HEK293T (cell line): ENCODE results near the gene MZB1.

Experiments used
- CTCF ChIA-PET: fragments of 350-600 bp; formaldehyde crosslinking; extraction: SDS; loops from one replicate; lab custom pipeline; 2021; ENCODE audit warnings: antibody characterized with exemption, inconsistent platforms; lab: Yijun Ruan, JAX
- POLR2A ChIA-PET: fragments of 350-600 bp; formaldehyde crosslinking; extraction: SDS; loops from one replicate; lab custom pipeline; 2020; ENCODE audit warnings: antibody characterized with exemption, inconsistent platforms; lab: Yijun Ruan, JAX
- DNase-seq: peaks from one replicate; pipeline ENCODE4 v3.0.0; 2012; ENCODE audit warnings: mixed read lengths; ENCODE audit errors: extremely low spot score
- ARNT ChIP-seq: fragments of 450-650 bp; IDR thresholded peaks from 2 replicates; pipeline ENCODE4 v1.6.1; 2017; ENCODE audit warnings: mild to moderate bottlenecking
- BHLHE40 ChIP-seq: fragments of 450-650 bp; IDR thresholded peaks from 2 replicates; pipeline ENCODE4 v1.6.1; 2016; ENCODE audit warnings: mild to moderate bottlenecking, moderate library complexity, borderline replicate concordance
- CTBP1 ChIP-seq: fragments of 450-650 bp; IDR thresholded peaks from 2 replicates; pipeline ENCODE4 v1.6.1; 2016; ENCODE audit warnings: borderline replicate concordance
- ELF4 ChIP-seq: fragments of 450-650 bp; IDR thresholded peaks from 2 replicates; pipeline ENCODE4 v1.6.1; 2017; ENCODE audit warnings: antibody characterized with exemption
- FOXA1 ChIP-seq: fragments of 450-650 bp; IDR thresholded peaks from 2 replicates; pipeline ENCODE4 v1.6.1; 2016; ENCODE audit warnings: mild to moderate bottlenecking
- FOXK2 ChIP-seq: fragments of 450-650 bp; IDR thresholded peaks from 2 replicates; pipeline ENCODE4 v1.6.1; 2016; ENCODE audit warnings: mild to moderate bottlenecking
- FOXM1 ChIP-seq: fragments of 450-650 bp; IDR thresholded peaks from 2 replicates; pipeline ENCODE4 v1.6.1; 2017; ENCODE audit warnings: mild to moderate bottlenecking, borderline replicate concordance
- HDGF ChIP-seq: fragments of 450-650 bp; IDR thresholded peaks from 2 replicates; pipeline ENCODE4 v1.6.1; 2017; ENCODE audit warnings: antibody characterized with exemption, borderline replicate concordance
- L3MBTL2 ChIP-seq: fragments of 450-650 bp; conservative IDR thresholded peaks from 2 replicates; pipeline ENCODE4 v1.6.1; 2016; ENCODE audit warnings: mild to moderate bottlenecking
- LEF1 ChIP-seq: fragments of 450-650 bp; IDR thresholded peaks from 2 replicates; pipeline ENCODE4 v1.6.1; 2017; ENCODE audit warnings: mild to moderate bottlenecking, borderline replicate concordance
- NFRKB ChIP-seq: fragments of 450-650 bp; IDR thresholded peaks from 2 replicates; pipeline ENCODE4 v1.6.1; 2016; ENCODE audit warnings: mild to moderate bottlenecking, moderate library complexity
- SP1 ChIP-seq: fragments of 450-650 bp; IDR thresholded peaks from 2 replicates; pipeline ENCODE4 v1.6.1; 2017
- SUZ12 ChIP-seq: fragments of 450-650 bp; IDR thresholded peaks from 2 replicates; pipeline ENCODE4 v1.6.1; 2016; ENCODE audit warnings: mild to moderate bottlenecking
- TARDBP ChIP-seq: fragments of 450-650 bp; IDR thresholded peaks from 2 replicates; pipeline ENCODE4 v1.6.1; 2016
- ZNF384 ChIP-seq: fragments of 450-650 bp; IDR thresholded peaks from 2 replicates; pipeline ENCODE4 v1.6.1; 2016
- TF ChIP-seq, protein P1 (sequence below): fragments of 450-650 bp; IDR thresholded peaks from 2 replicates; pipeline ENCODE4 v1.6.1; 2016

Gene MZB1

DNA sequence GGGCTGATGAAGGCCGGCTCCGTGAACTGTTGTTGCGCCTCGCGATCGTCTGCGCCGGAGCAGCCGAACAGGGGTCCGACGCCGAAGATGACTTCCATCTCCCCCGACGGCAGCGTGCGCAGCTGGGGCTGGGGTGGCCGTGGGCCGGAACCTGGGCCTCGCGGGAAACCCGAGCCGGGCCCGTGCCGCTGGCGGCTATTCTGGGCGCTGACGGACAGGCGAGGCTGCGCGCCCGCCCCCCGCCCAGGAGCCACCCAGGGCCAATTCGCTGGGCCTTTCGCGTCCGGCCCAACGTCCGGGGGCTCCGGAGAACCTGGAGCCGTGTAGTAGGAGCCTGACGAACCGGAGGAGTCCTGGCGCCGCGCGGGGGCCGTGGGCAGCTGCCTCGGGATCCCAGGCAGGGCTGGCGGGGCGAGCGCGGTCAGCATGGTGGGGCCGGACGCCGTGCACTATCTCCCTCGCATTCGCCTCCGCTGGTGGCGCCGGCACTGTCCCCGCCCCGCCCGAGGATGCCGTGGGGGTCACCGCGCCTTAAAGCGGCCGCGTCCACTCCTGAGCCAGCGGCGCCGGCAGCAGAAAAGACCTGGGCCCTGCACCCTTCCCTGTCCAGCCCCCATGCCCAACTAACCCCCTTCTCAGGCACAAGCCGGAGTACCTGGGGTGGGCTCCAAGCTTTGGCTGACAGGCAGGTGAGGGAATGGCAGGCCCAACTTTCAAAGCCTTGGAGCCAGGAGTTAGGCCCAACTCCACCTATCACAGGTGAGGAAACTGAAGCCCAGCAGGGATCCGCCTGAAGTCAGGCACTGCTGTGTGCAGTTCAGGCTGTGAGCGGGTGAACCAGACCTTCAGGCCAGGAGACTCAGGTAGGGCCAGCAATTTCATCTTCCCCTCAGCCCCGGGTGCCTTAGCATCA lies 5.2 kb upstream of the MZB1 start, which contains the start of gene PROB1:
TSS of gene PROB1 (minus strand) at position 451 of the 913 bp plus-strand sequence. CDS start at position 428, 23 bp downstream.
- POLR2A ChIA-PET = no interaction called here
- CTCF ChIA-PET = no interaction called here
- no peak for DNase-seq
- TF ChIP-seq FOXM1 (no peak), LEF1 (no peak), SP1 (no peak), L3MBTL2 (no peak), FOXK2 (no peak), ELF4 (no peak), FOXA1 (no peak), BHLHE40 (no peak), CTBP1 (no peak), TARDBP (no peak), HDGF (no peak), ARNT (no peak), SUZ12 (no peak), ZNF384 (no peak), NFRKB (no peak)
- TF ChIP-seq, protein P1, sequence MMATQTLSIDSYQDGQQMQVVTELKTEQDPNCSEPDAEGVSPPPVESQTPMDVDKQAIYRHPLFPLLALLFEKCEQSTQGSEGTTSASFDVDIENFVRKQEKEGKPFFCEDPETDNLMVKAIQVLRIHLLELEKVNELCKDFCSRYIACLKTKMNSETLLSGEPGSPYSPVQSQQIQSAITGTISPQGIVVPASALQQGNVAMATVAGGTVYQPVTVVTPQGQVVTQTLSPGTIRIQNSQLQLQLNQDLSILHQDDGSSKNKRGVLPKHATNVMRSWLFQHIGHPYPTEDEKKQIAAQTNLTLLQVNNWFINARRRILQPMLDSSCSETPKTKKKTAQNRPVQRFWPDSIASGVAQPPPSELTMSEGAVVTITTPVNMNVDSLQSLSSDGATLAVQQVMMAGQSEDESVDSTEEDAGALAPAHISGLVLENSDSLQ = no peak

DNA sequence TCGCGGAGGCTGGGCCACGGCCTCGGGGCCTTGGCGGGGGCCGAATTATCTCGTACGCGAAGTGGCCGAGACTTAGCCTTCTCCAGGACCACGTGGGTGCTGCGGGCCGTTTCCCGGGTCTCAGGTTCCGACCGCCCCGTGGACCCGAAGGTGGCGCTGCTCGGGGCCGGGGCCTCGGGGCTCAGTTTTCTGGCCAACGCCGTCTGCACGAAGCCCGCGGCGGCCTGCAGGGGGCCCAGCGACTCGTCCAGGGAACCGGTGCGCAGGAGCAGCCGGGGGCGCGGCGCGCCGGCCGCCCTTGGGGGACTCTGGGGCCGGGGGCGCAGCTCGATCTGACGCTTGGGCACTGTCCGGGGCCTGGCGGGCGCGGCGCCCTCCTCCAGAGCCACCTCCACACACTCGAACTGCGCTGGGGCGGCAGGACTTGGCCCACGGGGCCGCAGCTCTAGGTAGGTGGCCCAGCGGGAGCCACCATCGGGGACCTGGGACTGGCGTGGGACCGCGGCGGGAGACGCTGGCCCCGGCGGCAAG lies 4.5 kb upstream of the MZB1 start:
- POLR2A ChIA-PET = no interaction called here
- CTCF ChIA-PET = no interaction called here
- no peak for DNase-seq
- TF ChIP-seq ARNT = no peak
- TF ChIP-seq FOXA1 = no peak
- no peak for TF ChIP-seq FOXK2
- no peak for TF ChIP-seq BHLHE40
- TF ChIP-seq ZNF384 = no peak
- TF ChIP-seq, protein P1 = no peak
- TF ChIP-seq ELF4 = no peak

DNA sequence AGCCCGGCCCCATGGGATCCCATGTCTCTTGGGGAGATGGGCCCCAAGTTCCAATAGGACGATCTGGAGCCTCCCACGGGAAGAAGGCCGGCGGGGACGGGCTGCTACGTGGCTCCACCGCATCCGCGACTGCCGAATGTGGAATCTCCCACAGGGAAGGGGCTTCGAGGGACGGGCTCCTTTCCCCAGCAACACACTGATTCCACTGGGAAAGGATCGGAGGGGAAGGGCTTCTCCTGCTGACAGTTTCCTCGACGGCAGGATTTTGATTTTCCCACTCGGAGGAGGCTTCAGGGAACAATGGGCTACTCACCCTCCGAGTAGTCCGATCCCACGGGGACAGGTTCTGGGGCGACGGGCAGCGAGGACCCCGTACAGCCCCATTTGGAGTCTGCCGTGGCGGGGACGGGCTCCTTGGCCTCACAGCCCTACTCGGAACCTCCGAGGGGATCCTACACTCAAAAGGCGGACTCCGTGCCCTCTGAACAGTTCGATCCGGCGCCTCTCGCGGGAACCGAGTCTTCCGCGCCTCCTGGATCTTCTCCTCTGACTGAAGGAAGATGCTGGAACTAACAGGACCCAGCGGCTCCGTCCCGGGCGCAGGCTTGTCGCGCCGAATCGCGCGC lies 3.9 kb upstream of the MZB1 start:
- CTCF ChIA-PET = no interaction called here
- no peak for DNase-seq
- POLR2A ChIA-PET = no interaction called here
- TF ChIP-seq LEF1 = no peak
- no peak for TF ChIP-seq NFRKB
- no peak for TF ChIP-seq BHLHE40
- TF ChIP-seq FOXA1 = no peak
- no peak for TF ChIP-seq FOXK2
- TF ChIP-seq, protein P1 = no peak
- no peak for TF ChIP-seq FOXM1
- no peak for TF ChIP-seq L3MBTL2
- no peak for TF ChIP-seq ZNF384

DNA sequence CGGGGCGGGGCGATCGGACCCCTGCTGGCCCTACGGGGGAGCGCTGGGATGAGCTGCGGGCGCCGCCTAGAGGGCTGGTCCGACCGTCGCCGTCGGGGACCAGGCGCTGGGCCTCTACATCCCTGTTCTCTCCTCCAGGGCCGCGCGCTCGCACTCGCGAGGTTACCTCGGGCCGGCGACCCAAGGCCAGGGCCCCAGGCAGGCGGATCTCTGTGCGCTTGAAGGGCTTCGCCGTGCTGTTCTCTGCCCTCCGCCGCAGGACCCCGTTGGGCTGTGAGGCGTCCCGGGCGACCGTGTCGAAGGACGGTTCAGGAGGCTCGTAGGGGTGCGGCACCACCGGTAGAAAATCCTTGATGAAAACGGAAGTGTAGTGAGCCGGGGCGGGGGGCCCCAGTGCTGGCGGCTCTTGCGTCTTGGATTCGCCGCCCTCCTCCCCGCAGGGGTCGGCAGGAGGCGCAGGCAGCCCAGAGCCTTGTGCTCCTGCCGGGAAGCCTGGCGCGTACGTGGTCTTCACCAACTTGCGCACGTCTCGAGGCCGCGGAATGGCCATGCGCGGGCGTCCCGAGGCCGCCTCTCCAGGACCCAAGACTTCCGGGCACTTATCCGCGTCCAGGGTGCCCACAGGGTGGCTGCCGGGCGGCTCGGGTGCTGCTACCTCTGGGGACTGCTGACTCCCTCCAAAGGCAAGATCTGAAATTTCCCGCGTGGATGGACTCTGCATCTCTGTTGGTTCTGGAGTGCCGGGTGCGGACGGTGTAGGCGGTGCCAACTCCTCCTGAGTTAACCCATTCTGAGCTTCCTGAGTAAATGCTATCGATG lies 3.2 kb upstream of the MZB1 start:
- DNase-seq = no peak
- POLR2A ChIA-PET = no interaction called here
- TF ChIP-seq FOXK2 (no peak), ZNF384 (no peak), TARDBP (no peak), ARNT (no peak), NFRKB (no peak), FOXM1 (no peak), CTBP1 (no peak), ELF4 (no peak), BHLHE40 (no peak), L3MBTL2 (no peak), HDGF (no peak), LEF1 (no peak), SUZ12 (no peak), FOXA1 (no peak), SP1 (no peak)
- TF ChIP-seq, protein P1 = no peak
- CTCF ChIA-PET = no interaction called here

DNA sequence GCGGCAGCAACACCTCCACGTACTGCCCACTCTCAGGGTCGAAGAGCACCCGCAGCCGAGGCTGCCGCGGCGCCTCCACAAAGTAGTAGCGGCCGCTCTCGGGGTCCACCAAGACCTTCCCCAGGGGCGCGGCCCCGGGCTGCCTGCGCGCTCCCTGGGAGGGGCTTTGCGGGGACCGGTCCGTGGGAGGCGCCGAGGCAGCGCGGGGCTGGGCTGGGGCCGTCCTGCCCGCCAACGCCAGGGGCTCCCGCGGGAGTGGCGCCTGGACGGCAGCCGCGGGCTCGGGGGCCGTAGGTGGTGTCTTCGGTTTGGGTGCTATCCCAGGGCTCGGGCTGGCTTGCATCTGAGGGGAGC lies 2.6 kb upstream of the MZB1 start:
- DNase-seq = no peak
- ChIA-PET POLR2A (interaction anchor here (1.4 kb wide), 1 partner anchor 47 kb away, joined by 3 read pairs; the partner anchor contains the start of gene DNAJC18), CTCF (no interaction called here)
- TF ChIP-seq TARDBP = no peak
- TF ChIP-seq ZNF384 = no peak
- TF ChIP-seq, protein P1 = no peak
- TF ChIP-seq FOXK2 = no peak
- TF ChIP-seq HDGF = no peak
- TF ChIP-seq NFRKB = no peak
- no peak for TF ChIP-seq FOXA1
- no peak for TF ChIP-seq L3MBTL2
- no peak for TF ChIP-seq CTBP1
- no peak for TF ChIP-seq ELF4
- TF ChIP-seq LEF1 = no peak
- TF ChIP-seq ARNT = no peak
- TF ChIP-seq SP1 = no peak
- TF ChIP-seq FOXM1 = no peak
- no peak for TF ChIP-seq SUZ12
- TF ChIP-seq BHLHE40 = no peak
